ENCODE measurements around the gene NCOA6. TPM values are rescaled to one million over a fixed set of nuclear protein-coding genes. Genes with fewer than 3 reads are reported as not detected.

NCOA6 gene
- total and polyA plus RNA-seq, 8 donors, result 11.1 to 19.3 (median 12.3) TPM

DNA sequence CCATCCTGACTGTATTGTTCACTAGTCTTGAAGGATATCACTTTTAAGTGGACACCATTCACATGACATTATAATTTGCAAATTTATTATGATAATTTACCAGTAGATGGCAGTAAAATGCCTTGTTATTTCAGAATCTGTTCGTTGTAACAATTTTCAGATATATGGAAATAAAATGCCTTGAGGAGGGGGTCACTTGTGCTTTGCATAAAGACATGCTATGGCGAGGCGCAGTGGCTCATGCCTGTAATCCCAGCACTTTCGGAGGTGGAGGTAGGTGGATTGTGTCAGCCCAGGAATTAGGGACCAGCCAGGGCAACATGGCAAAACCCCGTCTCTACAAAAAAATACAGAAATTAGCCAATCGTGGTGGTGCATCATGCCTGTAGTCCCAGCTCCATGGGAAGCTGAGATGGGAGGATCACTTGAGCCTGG, 9.0 kb upstream of the NCOA6 start:
- Histone ChIP-seq H3K4me3 (no peak overlapping the region), H3K4me1 (no peaks in the 10 kb centered on the region), H3K27ac (no peak overlapping the region), H3K9me3 (no peaks in the 10 kb centered on the region), H3K27me3 (no peaks in the 10 kb centered on the region), H3K36me3 (no peaks in the 10 kb centered on the region)
- ATAC-seq (peak in 3 of 4 donors; percentile 61 to 75 (median 73)), FAIRE-seq (no peak), DNase-seq (no peak)
- WGBS, 2 donors, result 14 to 24% methylated on average over 6 of the region's 6 CpGs
- TF ChIP-seq, protein P1, sequence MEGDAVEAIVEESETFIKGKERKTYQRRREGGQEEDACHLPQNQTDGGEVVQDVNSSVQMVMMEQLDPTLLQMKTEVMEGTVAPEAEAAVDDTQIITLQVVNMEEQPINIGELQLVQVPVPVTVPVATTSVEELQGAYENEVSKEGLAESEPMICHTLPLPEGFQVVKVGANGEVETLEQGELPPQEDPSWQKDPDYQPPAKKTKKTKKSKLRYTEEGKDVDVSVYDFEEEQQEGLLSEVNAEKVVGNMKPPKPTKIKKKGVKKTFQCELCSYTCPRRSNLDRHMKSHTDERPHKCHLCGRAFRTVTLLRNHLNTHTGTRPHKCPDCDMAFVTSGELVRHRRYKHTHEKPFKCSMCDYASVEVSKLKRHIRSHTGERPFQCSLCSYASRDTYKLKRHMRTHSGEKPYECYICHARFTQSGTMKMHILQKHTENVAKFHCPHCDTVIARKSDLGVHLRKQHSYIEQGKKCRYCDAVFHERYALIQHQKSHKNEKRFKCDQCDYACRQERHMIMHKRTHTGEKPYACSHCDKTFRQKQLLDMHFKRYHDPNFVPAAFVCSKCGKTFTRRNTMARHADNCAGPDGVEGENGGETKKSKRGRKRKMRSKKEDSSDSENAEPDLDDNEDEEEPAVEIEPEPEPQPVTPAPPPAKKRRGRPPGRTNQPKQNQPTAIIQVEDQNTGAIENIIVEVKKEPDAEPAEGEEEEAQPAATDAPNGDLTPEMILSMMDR (IDR thresholded peaks at IDR 0.05), result peak in 1 of 4 donors; percentile 22
- intact Hi-C loops (cut with DNase I), result no loop called here

DNA sequence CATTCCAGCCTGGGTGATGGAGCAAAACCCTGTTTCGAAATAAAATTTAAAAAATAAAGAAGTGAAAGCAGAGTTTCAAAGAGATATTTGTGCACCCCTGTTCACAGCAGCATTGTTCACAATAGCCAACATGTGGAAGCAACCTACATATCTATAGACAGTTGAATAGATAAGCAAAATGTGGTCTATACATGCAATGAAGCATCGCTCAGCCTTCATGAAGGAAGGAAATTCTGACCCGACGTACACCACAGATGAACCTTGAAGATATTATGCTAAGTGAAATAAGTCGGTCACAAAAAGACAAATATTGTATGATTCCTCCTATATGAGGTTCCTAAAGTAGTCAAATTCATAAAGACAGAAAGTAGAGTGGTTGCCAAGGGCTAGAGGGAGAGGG, 6.5 kb upstream of the NCOA6 start:
- intact Hi-C loops (cut with DNase I), result no loop called here
- no peaks in the 10 kb centered on the region for H3K9me3 ChIP-seq
- DNase-seq (no peak), FAIRE-seq (no peak), ATAC-seq (no peak)
- WGBS, 2 donors, result 44 to 62% methylated on average over 5 of the region's 5 CpGs
- H3K27ac ChIP-seq, result no peak overlapping the region
- no peaks in the 10 kb centered on the region for H3K36me3 ChIP-seq
- H3K4me3 ChIP-seq, result no peak overlapping the region
- TF ChIP-seq, protein P1 (IDR thresholded peaks at IDR 0.05), result no peak
- no peaks in the 10 kb centered on the region for H3K4me1 ChIP-seq
- H3K27me3 ChIP-seq, result no peaks in the 10 kb centered on the region

DNA sequence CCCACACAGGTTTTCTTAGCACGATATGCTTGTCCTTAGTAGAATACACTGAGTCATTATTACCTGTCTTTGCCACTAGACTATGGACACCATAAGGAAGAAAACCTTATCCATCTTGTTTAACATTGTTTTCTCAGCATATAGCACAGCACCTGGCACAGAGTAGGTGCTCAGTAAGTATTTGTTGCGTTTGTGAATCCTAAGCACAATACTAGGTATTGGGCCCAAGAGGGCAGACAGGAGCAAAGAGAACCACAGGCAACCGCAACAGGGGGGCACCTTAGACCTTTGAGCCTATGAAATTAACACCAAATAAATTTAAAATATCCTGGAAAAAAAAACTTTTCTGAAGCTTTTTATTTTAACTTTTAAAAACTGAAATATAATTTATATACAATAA, 3.7 kb upstream of the NCOA6 start:
- DNase-seq (no peak), FAIRE-seq (no peak), ATAC-seq (no peak)
- no peak overlapping the region for H3K4me3 ChIP-seq
- no peaks in the 10 kb centered on the region for H3K9me3 ChIP-seq
- TF ChIP-seq, protein P1 (IDR thresholded peaks at IDR 0.05), result no peak
- 77 to 82% methylated on average over 3 of the region's 3 CpGs for WGBS, 2 donors
- H3K36me3 ChIP-seq, result no peaks in the 10 kb centered on the region
- intact Hi-C loops (cut with DNase I), result no loop called here
- peaks cover 3 to 6% (median 5%) of the 10 kb centered on the region in 3 donors for H3K4me1 ChIP-seq
- no peaks in the 10 kb centered on the region for H3K27me3 ChIP-seq
- H3K27ac ChIP-seq, result no peak overlapping the region

DNA sequence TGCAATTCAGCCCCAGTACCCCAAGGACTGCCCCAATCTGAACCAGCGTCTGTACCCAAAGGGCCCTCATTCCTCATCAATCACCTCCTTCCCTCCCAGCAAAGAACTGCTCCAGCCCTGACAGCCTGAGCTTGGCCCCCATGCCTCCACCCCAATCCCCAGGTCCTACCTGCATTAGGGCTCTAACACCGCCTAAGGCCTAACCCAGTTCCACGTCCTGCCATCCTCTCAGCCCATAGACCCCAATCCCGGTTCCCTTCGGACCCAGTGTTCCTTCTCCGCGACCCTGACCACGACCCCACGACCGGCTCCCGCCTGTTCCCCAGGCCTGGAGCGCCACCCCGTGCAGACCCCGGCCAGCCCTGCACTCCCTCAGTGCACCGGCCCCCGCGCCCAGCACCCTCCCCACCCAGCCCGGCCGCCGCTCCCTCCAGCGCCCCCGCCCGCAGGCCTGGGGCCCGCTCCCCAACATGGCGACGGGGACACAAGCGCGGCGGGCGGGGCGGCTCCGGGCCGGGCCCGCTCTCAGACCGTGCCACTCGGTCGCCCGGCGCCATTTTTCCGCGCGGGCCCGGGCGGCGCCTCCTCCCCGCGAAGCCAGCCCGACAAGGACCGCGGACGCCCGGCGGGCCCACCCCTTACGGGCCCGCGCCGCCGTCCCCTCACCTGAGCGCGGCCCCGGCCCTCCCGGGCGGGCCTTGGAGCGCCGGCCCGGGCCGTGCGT, 483 bp downstream of the NCOA6 start:
- H3K36me3 ChIP-seq, result no peaks in the 10 kb centered on the region
- no peaks in the 10 kb centered on the region for H3K27me3 ChIP-seq
- peaks cover 15 to 27% (median 16%) of the 10 kb centered on the region in 3 donors for H3K4me1 ChIP-seq
- peak overlapping the region; percentile 77 to 91 (median 89) for H3K4me3 ChIP-seq
- intact Hi-C loops (cut with DNase I), result no loop called here
- DNase-seq, result peak; percentile 54 to 86 (median 70)
- TF ChIP-seq, protein P1 (IDR thresholded peaks at IDR 0.05), result no peak
- peak; percentile 73 to 81 (median 76) for ATAC-seq
- no peak for FAIRE-seq
- peak overlapping the region; percentile 52 to 83 (median 82) for H3K27ac ChIP-seq
- WGBS, 2 donors, result 1 to 2% methylated on average over 38 to 68 of the region's 68 CpGs
- H3K9me3 ChIP-seq, result no peaks in the 10 kb centered on the region

DNA sequence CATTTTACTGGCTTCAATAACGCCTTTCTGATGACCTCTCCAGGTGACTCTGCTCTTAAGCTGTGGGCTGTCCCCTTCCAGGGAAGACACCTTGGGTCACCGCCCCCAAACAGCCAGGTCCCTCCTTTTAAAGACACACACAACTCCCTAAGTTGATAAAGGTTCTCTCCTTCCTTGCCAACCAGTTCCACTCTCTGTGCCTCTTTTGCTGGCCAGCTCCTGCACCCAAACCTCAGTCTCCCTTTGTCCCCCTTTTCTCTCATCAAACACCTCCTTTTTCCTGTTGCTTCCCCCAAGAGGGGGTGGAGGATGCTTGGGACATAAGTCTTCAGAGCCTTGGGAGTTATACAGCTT, 1.0 kb downstream of the NCOA6 start:
- Histone ChIP-seq H3K4me1 (peaks cover 15 to 32% (median 17%) of the 10 kb centered on the region in 3 donors), H3K27me3 (no peaks in the 10 kb centered on the region), H3K9me3 (no peaks in the 10 kb centered on the region), H3K36me3 (no peaks in the 10 kb centered on the region), H3K4me3 (peak overlapping the region; percentile 77 to 91 (median 89)), H3K27ac (peak overlapping the region; percentile 52 to 83 (median 82))
- intact Hi-C loops (cut with DNase I), result no loop called here
- FAIRE-seq (no peak), ATAC-seq (peak; percentile 84 to 89 (median 86)), DNase-seq (peak; percentile 68 to 80 (median 78))
- 0% methylated on average over 2 of the region's 2 CpGs for WGBS, 2 donors
- TF ChIP-seq, protein P1 (IDR thresholded peaks at IDR 0.05), result no peak

Measured in pancreas (tissue), 10 donors.